LHCN-M2 (cell line): Measurements from ENCODE around the gene CHCHD6. TPM values are rescaled to one million over a fixed set of nuclear protein-coding genes. Genes with fewer than 3 reads are reported as not detected.

Experiments
- DNase-seq: peaks from one replicate; pipeline ENCODE4 v3.0.0-alpha.2; 2012; ENCODE audit warnings: low read depth
- polyA plus RNA-seq: library from polyadenylated mRNA; unstranded; fragments of >200 nt; gene quantifications from one replicate; pipeline ENCODE4 v1.2.1, GENCODE V29; 2012; ENCODE audit warnings: missing spikeins
- total RNA-seq: library from RNA; depleted of rRNA; stranded (reverse); fragments of >200 nt; gene quantifications from 2 replicates; pipeline ENCODE4 v1.2.3, GENCODE V29; 2014; rRNA removed

CHCHD6 gene, protein sequence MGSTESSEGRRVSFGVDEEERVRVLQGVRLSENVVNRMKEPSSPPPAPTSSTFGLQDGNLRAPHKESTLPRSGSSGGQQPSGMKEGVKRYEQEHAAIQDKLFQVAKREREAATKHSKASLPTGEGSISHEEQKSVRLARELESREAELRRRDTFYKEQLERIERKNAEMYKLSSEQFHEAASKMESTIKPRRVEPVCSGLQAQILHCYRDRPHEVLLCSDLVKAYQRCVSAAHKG
- total RNA-seq = 23.5 and 25.5 TPM in 2 replicates
- 29.0 TPM for polyA plus RNA-seq

GRCh38 chr3:126703512-126704493 lies at the start of gene CHCHD6:
Gene CHCHD6, plus strand, starts transcription at chr3:126704240. Its CDS starts 73 bp downstream, at chr3:126704313.
- peak; percentile 95 for DNase-seq

GRCh38 chr3:126654571-126655383 lies 49.3 kb upstream of the CHCHD6 start, which contains the start of gene TXNRD3:
Gene TXNRD3, minus strand, starts transcription at chr3:126655124.
- peak; percentile 61 for DNase-seq

- no peak for DNase-seq
These were observed 48.2 kb upstream of the CHCHD6 start for GRCh38 chr3:126655887-126656286.

DNA sequence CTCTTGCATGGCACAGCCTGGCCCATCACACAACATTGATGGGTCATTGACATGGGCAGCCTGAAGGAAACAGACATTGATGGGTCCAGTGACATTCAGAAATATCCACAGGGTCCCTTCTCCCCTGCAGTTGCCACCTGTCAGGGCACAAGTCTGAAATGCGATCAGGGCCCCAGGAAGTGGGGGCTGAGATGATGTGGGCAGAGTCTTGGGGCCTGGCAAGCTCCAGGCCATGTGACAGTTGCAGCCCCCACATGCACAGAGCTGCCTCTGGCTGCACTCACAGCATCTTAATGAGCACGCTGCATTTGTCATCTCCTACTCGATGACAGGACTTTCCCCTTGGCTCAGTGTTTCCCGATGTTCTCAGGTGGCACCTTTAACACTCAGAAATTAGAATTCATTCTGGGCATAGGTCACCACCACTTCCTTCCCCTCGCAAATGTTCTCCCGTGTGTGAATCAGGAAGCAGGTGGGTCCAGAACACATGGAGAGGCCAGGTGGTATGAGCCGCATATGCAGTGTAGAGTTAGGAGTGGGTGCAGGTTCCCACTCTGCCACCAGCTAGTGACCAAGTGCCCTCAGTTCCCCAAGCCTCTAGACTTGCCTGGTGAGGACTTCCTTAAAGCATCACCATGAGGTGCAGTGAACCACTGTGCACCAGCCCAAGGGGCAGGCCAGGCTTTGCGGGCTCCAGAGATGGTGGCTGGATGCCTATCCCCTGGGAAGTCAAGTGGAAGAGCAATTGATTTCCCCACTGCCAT lies 47.5 kb upstream of the CHCHD6 start:
- DNase-seq = no peak

- DNase-seq = no peak
These were observed 46.1 kb upstream of the CHCHD6 start for GRCh38 chr3:126657901-126658300.

- DNase-seq = no peak
These were observed 45.5 kb upstream of the CHCHD6 start for GRCh38 chr3:126658584-126658983.

DNA sequence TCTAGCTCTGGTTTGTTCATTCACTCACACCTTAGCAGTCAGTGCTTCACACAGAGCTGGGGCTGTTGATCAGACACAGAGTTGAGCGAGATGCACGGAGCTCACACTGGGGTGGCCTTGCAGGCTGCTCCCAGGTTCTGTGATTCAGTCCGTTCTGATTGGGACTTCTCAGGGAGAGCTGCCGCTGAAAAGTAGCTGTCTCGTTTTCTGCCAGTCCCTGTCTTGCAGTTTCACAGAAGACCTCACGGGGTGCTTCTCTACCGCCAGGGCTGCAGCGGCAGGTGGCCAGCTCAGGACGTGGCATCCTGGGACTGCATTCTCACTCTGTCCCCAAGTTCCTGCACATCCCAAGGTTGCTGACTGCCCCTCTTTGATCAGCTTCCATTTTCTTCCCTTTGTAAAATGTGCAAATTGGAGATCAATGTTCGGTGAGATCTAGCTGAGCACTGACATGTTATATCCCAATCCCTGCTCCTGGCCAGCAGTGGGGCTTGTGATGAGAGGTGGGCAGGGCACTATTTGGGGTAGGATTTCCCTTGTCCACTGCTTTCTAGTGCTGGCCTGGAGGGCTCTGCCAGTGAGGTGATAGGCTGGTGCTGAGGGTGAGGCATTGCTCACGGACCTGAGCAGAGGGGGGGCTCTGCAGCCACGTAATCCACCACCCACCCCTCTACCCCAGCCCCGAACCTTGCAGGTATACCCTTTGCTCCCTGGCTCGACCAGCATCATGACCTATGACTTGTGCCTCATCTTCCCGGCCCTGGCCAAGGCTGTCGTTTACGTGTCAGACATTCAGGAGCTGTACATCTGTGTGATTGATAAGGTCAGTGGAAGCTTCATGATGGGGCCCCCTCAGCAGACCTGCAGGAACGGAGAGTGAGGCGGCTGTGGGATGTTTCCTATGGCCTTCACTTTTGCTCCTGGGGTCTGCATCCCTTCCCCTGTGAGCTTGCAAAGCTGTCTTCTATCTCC lies 43.8 kb upstream of the CHCHD6 start:
- peak; percentile 10 for DNase-seq

GRCh38 chr3:126661532-126662364 lies 42.3 kb upstream of the CHCHD6 start:
- no peak for DNase-seq

GRCh38 chr3:126663257-126663656 lies 40.8 kb upstream of the CHCHD6 start:
- no peak for DNase-seq

DNA sequence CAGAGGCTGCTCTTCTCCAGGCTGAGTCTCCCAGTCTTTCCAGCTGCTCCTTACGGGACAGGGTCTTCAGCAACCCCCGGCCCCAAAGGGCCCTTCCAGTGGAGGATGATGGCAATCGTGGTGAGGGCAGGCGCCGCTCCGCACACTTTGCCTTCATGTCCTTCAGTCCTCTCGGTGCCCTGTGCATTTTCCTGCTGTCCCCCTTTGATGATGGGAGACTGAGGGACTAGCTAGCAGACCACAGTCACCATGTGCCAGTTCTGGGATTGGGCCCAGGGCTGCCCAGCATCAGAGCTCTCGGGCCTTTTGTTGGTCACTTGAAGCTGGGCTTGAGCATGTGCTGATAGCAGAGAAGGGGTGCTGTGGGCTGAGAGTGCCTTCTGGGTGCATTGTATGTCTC lies 40.3 kb upstream of the CHCHD6 start:
- no peak for DNase-seq

DNA sequence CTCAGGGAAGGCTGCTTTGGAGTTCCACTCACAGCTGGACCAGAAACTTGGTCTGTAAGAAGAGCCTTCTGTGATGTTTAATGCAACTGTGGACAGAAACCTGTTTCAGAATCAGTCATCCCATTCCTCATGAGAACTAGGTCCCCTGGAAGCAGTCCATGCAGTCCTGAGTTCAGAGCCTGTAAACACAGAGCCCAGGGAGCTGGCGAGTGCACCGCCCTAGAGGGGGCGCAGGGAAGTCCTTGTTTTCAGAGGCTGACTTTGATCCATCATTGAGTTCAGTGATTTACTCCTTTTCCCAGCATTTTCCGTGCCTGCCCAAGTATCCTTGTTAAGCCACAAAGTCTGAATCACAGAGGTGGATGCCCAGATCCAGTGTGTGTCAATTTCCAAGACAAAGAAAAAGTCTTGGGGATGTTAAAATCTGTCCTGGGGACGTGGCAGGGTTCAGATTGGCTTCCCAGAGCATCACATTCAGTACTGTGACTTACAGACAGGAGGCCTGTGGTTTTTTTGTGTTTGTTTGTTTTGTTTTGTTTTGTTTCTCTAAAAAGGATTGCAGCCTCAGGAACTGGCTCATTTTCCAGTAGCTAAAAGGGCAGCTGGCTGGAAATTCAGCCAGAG lies 39.3 kb upstream of the CHCHD6 start:
- DNase-seq = peak; percentile 35

DNA sequence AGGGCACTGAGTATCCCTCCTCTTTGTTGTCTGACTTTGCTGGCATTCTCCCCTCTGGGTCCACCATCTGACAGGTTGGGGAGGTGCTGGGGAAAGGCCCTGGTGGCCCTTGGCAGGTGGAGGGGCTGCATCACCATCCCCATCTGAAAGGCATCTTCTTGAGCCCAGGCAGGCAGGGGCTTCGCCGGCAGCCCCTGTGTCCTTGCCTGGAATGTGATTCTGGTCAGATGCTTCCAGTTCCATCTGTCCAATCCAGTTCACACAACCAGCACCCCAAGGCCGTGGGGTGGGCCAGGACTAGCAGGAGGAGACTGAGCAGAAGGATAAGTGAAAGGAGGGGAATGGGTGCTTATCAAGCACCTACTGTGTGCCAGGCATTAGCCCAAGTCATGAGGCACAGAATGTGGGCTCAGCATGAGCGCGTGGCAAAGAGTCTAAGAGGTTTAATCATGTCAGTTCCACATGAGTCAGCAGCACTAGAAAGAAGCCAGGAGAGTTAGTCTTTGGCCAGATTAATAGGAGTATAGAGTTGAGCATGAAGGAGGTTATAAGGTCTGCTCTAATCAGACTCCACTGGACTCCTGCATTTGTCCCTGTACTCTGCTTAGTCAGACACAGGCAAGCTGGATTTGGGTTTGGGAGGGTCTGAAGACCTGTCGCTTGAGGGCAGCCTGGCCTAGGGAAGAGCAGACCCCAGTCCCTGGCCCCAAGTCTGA lies 38.7 kb upstream of the CHCHD6 start:
- DNase-seq = no peak

DNA sequence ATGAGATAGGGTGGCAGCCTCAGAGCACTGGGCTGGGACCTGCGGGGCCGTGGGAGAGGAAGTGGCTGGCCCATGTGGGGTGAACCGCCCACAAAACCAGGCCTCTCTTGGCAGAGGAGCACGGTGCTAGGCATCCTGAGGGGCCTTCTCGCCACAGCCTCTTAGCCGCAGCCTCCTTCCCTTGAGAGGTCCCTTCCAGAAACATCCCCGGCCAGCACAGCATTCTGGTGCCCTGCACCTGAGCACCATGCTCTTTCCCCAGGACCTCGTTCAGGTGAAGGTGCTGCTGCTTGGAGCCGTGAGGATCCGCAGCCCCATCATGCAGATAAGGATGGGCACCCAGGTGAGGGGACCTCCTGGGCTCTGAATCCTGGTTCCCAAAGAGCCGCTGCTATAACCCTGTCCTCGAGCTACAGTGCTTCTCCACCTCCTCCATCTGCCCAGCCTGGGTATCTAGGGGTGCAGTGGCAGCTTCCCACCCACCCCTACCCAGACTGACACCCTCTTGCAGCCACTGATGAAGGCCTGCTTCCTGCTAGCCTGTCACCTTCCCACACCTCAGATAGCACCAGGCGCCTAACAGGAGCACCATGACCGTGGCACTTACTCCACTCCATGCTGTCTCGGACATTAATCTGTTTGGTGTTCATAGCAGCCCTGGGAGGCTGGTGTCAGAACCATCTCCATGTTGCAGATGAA lies 37.9 kb upstream of the CHCHD6 start:
- no peak for DNase-seq

- DNase-seq = no peak
These were observed 37.1 kb upstream of the CHCHD6 start for GRCh38 chr3:126666658-126667528.

DNA sequence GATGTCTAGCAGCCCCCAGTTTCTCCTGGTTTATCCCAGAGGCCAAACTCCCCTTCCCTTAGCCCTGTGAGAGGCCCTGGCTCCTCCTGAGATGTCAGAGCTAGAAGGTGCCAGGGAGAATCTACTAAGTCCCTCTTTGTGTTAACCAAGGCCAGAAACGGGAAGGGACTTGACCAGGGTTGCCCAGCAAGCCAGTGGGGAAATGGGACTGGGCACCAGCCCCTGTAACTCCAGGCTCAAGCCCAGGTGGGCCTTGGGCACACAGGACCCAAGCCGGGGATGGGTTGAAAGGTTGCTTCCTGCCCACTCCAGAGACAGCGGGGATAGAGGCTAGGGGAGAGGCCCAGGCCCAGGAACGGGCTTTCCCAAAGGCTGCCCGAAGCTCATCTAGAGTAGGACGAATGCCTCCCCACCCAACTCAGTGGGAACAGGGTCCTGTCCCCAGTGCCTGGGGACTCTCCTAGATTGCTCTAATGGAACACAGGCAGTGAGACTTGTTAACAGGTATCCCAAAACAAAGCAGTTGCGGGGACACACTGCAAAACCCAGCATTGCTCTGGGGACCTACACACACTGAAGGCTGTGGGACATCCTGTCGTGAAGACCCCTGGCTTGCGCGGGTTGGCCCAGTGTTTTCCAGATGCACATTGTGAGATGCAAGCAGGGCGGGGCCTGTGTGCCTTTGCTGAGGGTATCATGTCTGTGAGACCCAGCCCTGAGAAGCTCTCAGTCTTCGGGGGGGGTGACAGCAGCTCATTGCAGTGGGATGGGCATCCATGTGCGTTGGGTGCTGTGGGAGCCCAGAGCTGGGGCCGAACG lies 36.2 kb upstream of the CHCHD6 start:
- no peak for DNase-seq
